Measurements from ENCODE around the gene S100A6.

Gene S100A6

GRCh38 chr1:153527683-153528040, 8.1 kb downstream of the S100A6 start:
- Histone ChIP-seq H3K27me3 (ENCODE audit: insufficient read depth, low read length) (peaks cover 4% of the 10 kb centered on the region), H3K9me3 (ENCODE audit: low read length) (no peaks in the 10 kb centered on the region), H3K36me3 (ENCODE audit: insufficient read depth, low read length) (no peaks in the 10 kb centered on the region), H3F3A (ENCODE audit: insufficient read depth, low read length) (no peaks in the 10 kb centered on the region), H3K4me3 (ENCODE audit: low read depth, low read length, poor library complexity, severe bottlenecking) (no peak overlapping the region), H2AFZ (ENCODE audit: low read length) (no peak overlapping the region), H3K9ac (ENCODE audit: low read length) (no peak overlapping the region), H3K79me2 (ENCODE audit: insufficient read depth, low read length) (no peaks in the 10 kb centered on the region), H4K20me1 (ENCODE audit: insufficient read depth, low read length) (no peaks in the 10 kb centered on the region), H3K4me1 (ENCODE audit: insufficient read depth, low read length, severe bottlenecking) (no peaks in the 10 kb centered on the region), H3K4me2 (ENCODE audit: low read length) (no peak overlapping the region), H3K27ac (ENCODE audit: low read depth, low read length, poor library complexity, severe bottlenecking) (no peak overlapping the region), H3K9me2 (ENCODE audit: low read depth, low read length) (no peaks in the 10 kb centered on the region)
- TF ChIP-seq, protein P1, sequence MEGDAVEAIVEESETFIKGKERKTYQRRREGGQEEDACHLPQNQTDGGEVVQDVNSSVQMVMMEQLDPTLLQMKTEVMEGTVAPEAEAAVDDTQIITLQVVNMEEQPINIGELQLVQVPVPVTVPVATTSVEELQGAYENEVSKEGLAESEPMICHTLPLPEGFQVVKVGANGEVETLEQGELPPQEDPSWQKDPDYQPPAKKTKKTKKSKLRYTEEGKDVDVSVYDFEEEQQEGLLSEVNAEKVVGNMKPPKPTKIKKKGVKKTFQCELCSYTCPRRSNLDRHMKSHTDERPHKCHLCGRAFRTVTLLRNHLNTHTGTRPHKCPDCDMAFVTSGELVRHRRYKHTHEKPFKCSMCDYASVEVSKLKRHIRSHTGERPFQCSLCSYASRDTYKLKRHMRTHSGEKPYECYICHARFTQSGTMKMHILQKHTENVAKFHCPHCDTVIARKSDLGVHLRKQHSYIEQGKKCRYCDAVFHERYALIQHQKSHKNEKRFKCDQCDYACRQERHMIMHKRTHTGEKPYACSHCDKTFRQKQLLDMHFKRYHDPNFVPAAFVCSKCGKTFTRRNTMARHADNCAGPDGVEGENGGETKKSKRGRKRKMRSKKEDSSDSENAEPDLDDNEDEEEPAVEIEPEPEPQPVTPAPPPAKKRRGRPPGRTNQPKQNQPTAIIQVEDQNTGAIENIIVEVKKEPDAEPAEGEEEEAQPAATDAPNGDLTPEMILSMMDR (IDR thresholded peaks at IDR 0.05; ENCODE audit: low read length): no peak
- no peak for TF ChIP-seq EZH2 (IDR thresholded peaks at IDR 0.05; ENCODE audit: borderline replicate concordance, low read length)

DNA sequence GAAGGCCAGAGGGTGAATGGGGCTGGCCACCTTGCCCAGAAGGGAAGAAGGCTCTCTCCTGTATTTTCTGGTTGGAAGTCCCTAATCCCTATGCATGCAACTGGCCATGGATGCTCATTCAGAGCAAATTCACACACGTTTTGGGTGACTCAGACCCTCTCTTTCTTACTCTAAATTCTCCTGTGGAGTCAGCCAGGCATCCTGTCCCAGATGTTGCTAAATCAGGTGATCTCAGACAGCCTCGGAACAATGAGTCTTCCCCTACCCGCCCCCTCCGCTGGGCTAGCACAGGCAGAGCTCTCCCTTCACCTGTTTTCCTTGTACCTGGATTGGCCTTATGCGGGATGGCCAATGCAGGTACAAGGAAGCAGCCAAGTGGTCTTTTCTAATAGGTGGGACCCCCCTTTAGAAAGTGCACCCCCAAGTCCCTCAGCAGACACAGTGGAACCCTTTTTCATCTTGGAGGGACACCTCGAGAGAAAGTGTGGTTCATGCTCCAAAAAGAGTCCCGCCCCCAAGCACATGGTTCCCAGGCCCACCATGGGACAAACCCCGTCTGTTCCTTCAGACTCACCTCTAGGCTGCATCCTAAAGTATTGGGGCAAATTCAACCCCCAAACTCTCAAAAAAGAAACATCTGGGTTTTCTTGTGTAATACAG, 8.6 kb downstream of the S100A6 start:
- no peak for TF ChIP-seq EZH2 (IDR thresholded peaks at IDR 0.05; ENCODE audit: borderline replicate concordance, low read length)
- TF ChIP-seq, protein P1 (IDR thresholded peaks at IDR 0.05; ENCODE audit: low read length): no peak
- Histone ChIP-seq H3K27ac (ENCODE audit: low read depth, low read length, poor library complexity, severe bottlenecking) (no peak overlapping the region), H3K9me3 (ENCODE audit: low read length) (no peaks in the 10 kb centered on the region), H3K4me3 (ENCODE audit: low read depth, low read length, poor library complexity, severe bottlenecking) (no peak overlapping the region), H3K36me3 (ENCODE audit: insufficient read depth, low read length) (no peaks in the 10 kb centered on the region), H3F3A (ENCODE audit: insufficient read depth, low read length) (no peaks in the 10 kb centered on the region), H3K4me2 (ENCODE audit: low read length) (no peak overlapping the region), H3K27me3 (ENCODE audit: insufficient read depth, low read length) (peaks cover 4% of the 10 kb centered on the region), H2AFZ (ENCODE audit: low read length) (no peak overlapping the region), H4K20me1 (ENCODE audit: insufficient read depth, low read length) (no peaks in the 10 kb centered on the region), H3K9me2 (ENCODE audit: low read depth, low read length) (no peaks in the 10 kb centered on the region), H3K79me2 (ENCODE audit: insufficient read depth, low read length) (no peaks in the 10 kb centered on the region), H3K9ac (ENCODE audit: low read length) (no peak overlapping the region), H3K4me1 (ENCODE audit: insufficient read depth, low read length, severe bottlenecking) (no peaks in the 10 kb centered on the region)

- no peaks in the 10 kb centered on the region for H3K4me1 ChIP-seq (ENCODE audit: insufficient read depth, low read length, severe bottlenecking)
- H4K20me1 ChIP-seq (ENCODE audit: insufficient read depth, low read length): no peaks in the 10 kb centered on the region
- no peak overlapping the region for H3K4me2 ChIP-seq (ENCODE audit: low read length)
- no peaks in the 10 kb centered on the region for H3K9me3 ChIP-seq (ENCODE audit: low read length)
- no peaks in the 10 kb centered on the region for H3K9me2 ChIP-seq (ENCODE audit: low read depth, low read length)
- no peak overlapping the region for H2AFZ ChIP-seq (ENCODE audit: low read length)
- H3K9ac ChIP-seq (ENCODE audit: low read length): no peak overlapping the region
- no peaks in the 10 kb centered on the region for H3K79me2 ChIP-seq (ENCODE audit: insufficient read depth, low read length)
- TF ChIP-seq, protein P1 (IDR thresholded peaks at IDR 0.05; ENCODE audit: low read length): no peak
- no peak for TF ChIP-seq EZH2 (IDR thresholded peaks at IDR 0.05; ENCODE audit: borderline replicate concordance, low read length)
- H3K27me3 ChIP-seq (ENCODE audit: insufficient read depth, low read length): peaks cover 4% of the 10 kb centered on the region
- H3K4me3 ChIP-seq (ENCODE audit: low read depth, low read length, poor library complexity, severe bottlenecking): no peak overlapping the region
- H3K27ac ChIP-seq (ENCODE audit: low read depth, low read length, poor library complexity, severe bottlenecking): no peak overlapping the region
- no peaks in the 10 kb centered on the region for H3K36me3 ChIP-seq (ENCODE audit: insufficient read depth, low read length)
- H3F3A ChIP-seq (ENCODE audit: insufficient read depth, low read length): no peaks in the 10 kb centered on the region
Observed at GRCh38 chr1:153526132-153526543, 9.7 kb downstream of the S100A6 start.
